NCI-H748 treated with DMSO at 0.1 percent for 48 hours (cell line): ENCODE results near the gene MAD1L1.
"Not testable (repeated sequence)": the region's sequence is repeated elsewhere in the genome, so short reads cannot be mapped to it uniquely, and the experiment has no call there.

Experiments
- DNase-seq: peaks from one replicate; lab custom pipeline; 2025; lab: John Stamatoyannopoulos, UW

MAD1L1 gene

GRCh38 chr7:1851721-1852516, 380.8 kb downstream of the MAD1L1 start:
- DNase-seq, result no peak

DNA sequence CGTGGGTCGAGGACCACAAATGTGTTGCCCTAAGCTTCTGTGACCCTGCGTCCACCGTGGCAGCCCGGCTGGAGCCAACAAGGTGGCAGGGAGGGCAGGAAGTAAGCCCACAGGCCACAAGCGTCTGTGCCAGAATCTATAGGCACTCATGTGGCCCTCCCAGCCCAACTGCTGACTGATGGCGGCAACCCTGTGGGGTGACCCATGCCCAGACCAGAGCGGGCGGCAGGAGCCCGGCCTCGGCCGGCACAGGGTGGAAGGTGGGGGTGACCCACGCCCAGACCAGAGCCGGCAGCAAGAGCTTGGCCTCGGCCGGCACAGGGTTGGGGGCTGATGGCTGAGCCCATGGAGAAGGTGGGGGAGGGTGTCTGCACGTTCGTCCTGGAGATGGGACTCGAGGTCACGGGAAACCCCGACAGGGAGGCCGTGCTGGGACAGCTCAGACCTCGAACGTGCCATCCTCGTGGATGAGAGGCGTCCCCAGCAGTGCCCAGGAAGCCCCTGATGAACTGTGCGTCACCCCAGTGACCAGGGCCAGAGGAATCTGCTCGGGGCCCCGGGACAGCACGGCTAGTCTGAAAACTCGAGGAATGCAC, 381.7 kb downstream of the MAD1L1 start:
- DNase-seq, result no peak

- no peak for DNase-seq
These were observed 382.4 kb downstream of the MAD1L1 start for GRCh38 chr7:1850111-1850975.

DNA sequence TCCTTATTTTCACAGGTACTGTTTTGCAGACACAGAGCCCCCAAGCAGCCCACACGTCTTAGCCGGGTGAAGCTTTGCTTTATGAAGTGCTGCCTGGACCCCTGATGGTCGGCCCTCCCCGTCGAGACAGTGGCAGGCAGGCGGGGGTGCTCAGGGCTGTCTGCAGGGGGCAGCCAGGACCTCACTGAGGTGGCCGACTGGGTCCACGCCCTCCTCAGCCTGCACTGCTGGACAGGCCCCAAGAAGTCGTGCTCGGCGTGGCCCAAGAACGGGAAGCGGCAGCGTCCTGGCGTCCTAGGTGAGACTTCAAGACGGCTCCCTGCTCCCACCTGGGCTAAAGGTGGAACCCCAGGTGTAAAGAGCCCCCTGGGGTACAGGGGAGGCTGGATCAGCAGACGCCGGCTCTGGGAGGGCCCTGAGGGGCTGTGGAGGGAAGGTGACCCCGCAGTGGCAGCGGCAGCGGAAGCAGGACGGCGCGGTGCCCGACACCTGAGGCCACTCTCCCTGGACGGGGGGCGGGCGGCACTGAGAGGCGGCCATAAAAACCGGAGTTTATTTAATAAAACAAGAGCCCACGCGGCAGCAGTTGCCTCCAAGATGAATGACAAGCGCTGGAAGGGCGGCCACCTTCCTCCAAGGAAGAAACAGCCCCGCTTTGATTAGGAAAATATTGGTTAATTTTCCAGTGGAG, 383.2 kb downstream of the MAD1L1 start:
- no peak for DNase-seq

GRCh38 chr7:1848911-1849311, 383.8 kb downstream of the MAD1L1 start:
- no peak for DNase-seq

- no peak for DNase-seq
These were observed 384.6 kb downstream of the MAD1L1 start for GRCh38 chr7:1848013-1848640.

- no peak for DNase-seq
These were observed 385.3 kb downstream of the MAD1L1 start for GRCh38 chr7:1847260-1848001.

GRCh38 chr7:1846331-1847065, 386.2 kb downstream of the MAD1L1 start:
- DNase-seq, result no peak

DNA sequence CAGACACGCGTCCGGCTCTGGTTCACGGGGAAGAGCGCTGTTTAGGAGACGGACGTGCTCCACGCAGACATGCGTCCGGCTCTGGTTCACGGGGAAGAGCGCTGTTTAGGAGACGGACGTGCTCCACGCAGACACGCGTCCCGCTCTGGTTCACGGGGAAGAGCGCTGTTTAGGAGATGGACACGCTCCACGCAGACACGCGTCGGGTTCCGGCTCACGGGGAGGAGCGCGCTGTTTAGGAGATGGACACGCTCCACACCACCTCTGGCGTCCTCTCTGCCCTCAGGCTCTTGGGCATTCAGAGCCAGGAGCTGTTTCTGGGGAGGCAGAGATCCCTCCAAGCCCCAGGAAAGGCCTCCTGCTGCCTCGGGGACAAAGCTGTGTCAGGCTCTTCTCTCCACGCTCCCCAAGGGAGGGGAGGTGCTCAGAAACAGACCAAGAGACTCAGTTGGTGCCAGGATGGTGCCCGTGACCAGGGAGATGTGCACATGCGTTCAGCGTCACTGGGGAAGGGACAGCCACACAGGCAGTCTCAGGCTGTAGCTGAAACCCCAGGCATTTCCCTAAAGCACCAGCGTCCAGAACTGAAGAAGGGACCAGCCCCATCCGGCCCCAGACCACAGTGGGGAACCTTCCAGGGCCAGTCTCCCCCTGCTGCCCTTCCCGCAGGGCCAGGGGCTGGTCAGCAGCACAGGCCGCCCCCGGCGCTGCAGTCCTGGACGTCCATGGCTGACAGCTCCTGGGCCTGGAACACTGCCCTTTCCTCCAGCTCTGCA, 387.0 kb downstream of the MAD1L1 start:
- DNase-seq, result no peak

GRCh38 chr7:1844951-1845390, 387.8 kb downstream of the MAD1L1 start:
- no peak for DNase-seq

GRCh38 chr7:1844336-1844950, 388.3 kb downstream of the MAD1L1 start:
- DNase-seq, result no peak

GRCh38 chr7:1843921-1844335, 388.8 kb downstream of the MAD1L1 start:
- no peak for DNase-seq

DNA sequence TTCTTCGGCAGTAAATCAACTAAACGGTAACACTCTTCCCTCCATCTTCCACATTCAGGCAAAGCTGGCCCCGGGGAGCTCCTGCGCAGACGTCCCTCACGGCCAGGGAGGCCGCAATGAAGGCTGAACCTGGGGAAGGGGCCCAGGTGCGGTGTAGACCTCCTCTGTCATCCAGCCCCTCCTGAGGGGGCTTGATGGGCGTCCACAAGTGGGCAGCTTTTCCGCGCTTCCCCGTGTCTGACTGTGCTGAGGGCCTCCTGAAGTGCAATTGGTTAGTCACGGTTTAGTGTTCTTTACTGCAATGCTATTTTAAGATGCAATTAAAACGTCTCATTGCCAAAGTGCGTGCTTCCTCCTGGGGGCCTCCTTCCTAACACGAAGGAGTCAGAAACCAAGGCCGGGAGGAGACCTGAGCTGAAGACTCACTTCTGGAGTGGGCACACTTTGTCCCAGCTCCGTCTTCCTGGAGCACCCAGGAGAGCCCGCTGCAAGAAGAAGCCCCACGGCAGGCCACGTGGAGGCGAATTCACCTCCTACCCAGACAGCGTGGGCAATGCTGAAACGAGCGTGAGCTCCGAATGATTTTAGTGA, 389.4 kb downstream of the MAD1L1 start:
- no peak for DNase-seq

GRCh38 chr7:1842321-1843221, 390.2 kb downstream of the MAD1L1 start:
- no peak for DNase-seq

- not testable (repeated sequence) for DNase-seq
These were observed 391.3 kb downstream of the MAD1L1 start for GRCh38 chr7:1841286-1842021.

DNA sequence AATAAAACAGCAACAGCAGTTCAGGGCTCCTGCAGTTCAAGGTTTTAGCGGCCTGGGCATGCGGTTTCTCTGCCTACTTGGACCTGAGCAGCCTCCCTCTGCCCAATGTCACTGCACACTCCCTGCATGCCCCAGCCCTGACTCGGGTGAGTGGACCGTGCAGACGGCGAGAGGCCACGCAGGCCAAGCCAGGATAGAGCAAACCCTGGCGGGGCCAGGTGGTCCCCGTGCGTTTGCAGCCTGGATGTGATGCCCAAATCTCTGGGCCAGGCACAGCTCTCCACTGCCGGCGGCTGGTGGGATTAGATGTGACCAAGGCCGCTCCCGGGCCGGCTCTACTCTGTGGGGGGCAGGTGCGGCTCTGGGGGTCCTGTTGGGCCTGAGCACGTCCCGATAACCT, 392.0 kb downstream of the MAD1L1 start:
- not testable (repeated sequence) for DNase-seq

DNA sequence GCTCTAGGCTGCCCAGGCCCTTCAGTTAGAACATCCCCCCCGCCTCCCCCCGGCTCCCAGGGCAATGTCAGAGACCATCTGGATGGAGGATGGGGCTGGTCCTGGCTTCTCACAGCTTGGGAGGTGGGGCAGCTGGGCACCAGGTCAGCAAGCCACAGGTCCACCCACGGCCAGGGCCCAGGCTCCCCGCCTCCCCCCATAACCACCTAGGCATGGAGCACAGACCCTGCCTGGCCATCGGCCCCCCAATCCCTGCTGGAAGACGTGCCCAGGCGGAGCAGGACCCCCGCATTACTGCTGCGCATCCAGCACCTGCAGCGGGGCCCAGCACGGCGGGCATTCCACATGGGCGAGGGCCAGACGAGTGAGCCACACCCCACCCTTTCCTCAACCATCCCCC, 393.0 kb downstream of the MAD1L1 start:
- DNase-seq, result no peak
